HG03097 (cell line): ENCODE data around the gene MRPL12.

Experiments used
- ATAC-seq: cut with Tn5 transposase; IDR thresholded peaks from one replicate; pipeline ENCODE4 v1.9.1; 2021; ENCODE audit not compliant: unreplicated experiment, low FRiP score

MRPL12 gene

DNA sequence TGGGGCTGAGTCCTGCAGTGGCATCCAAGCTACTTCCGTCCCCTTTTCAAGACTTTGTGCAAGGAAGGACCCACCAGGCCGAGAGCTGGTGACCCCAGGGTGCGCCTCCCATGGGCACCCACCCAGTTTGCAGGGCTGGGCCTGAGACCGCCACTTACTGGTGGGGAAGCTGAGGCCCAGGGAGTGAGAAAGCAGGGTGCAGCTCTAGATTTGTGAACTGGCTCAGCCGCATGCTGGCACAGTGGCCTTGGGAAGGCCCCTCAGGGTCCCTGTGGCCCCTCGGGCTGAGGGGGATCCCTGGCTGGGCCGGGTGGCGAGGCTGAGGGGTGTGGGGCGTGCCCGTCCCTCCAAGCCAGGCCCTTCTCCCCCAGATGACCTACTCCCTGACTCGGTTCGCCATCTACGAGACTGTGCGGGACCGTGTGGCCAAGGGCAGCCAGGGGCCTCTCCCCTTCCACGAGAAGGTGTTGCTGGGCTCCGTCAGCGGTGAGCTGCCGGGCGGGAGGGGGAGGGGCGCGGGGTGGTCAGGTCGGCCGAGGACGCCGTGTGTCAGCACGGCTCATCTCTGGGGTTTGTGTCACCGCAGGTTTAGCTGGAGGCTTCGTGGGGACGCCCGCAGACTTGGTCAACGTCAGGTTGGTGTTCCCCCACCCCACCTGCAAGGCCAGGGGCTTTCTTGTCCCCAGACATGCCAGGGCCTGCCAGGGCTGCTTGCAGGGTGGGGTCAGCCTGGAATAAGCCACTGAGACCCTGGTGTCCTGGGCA is 12.1 kb downstream of the MRPL12 start:
- ATAC-seq = no peak

DNA sequence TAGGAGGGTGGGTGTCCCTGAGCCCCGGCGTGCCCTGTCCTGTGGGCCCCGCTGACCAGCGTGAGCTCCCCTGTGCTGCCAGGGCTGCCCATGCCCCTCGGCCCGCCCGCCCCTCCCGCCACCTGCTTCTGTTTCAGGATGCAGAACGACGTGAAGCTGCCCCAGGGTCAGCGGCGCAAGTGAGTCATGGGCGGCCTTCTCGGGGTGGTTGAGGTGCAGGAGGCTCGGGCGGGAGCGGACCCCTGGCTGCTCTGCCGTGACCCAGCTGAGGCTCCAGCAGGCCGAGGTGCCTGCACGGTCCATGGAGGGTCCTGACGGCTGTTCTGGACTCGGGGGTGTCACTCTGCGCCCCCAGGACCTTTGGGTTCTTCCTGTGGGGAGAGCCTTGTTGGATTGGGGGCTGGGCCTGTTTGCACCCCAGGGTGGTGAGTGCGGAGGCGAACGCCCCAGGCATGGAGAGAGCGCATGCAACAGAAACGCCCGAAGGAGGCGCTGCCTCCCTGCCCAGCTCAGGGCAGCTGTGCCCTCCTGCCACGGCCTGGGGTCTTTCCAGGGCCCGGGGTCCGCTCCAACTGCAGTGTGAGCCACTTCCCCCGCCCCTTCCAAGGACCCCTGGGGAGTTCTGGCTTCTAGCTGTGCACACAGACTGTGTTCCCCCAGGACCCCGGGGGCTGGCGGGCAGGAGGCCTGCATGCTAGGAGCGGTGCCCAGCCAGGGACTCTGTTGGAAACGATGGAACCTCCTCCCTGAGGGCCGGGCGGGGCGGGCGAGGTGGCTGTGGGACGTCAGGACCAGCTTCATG is 12.9 kb downstream of the MRPL12 start:
- no peak for ATAC-seq

DNA sequence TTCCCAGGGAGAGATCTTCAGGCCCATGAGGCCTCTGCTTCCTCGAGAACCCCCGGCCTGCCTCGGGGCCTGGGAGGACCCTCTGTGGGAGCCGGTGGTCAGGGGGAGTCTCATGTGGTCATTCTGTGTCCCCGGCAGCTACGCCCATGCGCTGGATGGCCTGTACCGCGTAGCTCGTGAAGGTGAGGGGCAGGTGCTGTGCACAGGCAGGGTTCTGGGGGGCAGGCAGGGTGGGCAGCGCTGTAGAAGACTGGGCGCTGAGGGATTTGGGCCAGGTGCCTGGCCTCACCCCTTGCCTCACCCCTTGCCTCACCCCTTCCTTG is 13.5 kb downstream of the MRPL12 start:
- no peak for ATAC-seq

DNA sequence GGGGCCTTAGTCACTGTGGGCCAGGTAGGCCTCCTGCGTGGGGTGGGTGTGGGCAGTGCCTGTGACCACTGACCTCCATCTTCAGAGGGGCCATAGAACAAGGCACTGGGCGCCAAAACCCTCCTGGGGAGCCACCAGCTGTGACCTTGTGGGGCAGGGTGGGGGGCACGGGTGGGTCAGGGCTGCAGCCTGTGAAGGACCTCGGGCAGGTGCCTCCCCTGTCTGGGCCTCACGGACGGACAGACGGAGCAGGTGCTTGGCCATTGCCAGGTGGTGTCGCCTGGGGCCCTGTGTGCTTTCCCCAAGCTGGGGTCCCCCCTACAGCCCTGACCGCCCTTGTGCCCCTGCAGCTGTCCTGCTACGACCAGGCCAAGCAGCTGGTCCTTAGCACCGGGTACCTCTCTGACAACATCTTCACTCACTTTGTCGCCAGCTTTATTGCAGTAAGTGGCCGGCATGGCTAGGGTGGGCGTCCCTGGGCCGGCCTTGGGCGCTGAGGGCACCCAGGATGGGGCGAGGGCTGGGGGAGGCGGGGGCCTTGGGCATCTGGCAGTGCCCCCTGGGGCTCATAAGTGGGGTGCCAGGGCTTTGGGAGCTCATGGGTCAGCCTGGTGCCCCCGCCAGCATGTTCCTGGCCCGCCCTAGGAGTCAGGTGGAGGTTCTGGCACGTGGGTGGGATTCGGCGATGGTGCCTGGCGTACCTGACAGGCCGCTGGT is 14.0 kb downstream of the MRPL12 start:
- no peak for ATAC-seq

DNA sequence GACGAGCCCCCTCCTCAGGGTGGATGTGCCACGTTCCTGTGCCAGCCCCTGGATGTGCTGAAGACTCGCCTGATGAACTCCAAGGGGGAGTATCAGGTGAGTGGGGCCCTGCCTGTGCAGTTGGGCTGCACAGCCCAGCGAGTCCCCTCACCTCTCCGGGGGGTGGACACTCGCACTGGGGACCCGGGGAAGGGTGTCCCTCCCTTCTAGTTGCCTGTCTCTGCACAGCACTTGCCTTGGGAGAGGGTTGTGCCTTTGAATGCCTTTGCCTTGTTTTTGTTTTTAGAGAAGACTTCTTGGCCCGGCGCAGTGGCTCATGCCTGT is 14.6 kb downstream of the MRPL12 start:
- ATAC-seq = no peak

DNA sequence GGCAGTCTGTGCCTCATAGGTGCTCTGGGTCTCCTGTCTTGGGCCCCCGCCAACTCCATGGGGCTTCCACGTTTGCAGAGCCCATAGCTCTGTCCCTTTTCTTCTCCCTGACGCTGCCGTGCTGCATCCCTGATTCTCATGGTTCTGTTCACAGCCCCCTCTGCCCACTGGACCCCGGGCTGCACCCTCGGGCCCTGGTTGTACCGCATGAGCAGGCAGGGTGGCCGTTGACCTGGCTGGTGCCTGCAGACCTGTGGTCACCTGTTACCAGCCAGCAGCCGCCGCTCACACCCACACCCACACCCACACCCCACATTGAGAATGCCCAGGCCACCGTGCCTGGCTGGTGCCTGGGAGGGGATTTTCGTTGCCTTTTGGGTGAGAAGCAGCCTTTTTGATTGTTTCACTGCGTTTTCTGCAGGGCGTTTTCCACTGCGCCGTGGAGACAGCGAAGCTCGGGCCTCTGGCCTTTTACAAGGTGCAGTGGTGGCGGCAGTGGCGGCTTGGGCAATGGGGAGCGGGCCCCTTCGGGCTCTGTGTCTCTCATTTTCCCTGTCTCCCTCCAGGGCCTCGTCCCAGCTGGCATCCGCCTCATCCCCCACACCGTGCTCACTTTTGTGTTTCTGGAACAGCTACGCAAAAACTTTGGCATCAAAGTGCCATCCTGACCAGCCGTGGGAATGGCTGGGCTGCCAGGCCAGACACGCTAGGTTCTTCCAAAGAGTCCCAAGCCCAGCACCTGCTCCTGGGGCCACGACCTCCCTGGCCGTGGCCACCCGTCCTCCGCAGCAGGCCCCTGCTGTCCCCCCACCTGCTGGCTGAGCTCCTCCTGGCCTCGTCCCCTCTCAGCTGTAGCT is 16.5 kb downstream of the MRPL12 start:
- no peak for ATAC-seq

DNA sequence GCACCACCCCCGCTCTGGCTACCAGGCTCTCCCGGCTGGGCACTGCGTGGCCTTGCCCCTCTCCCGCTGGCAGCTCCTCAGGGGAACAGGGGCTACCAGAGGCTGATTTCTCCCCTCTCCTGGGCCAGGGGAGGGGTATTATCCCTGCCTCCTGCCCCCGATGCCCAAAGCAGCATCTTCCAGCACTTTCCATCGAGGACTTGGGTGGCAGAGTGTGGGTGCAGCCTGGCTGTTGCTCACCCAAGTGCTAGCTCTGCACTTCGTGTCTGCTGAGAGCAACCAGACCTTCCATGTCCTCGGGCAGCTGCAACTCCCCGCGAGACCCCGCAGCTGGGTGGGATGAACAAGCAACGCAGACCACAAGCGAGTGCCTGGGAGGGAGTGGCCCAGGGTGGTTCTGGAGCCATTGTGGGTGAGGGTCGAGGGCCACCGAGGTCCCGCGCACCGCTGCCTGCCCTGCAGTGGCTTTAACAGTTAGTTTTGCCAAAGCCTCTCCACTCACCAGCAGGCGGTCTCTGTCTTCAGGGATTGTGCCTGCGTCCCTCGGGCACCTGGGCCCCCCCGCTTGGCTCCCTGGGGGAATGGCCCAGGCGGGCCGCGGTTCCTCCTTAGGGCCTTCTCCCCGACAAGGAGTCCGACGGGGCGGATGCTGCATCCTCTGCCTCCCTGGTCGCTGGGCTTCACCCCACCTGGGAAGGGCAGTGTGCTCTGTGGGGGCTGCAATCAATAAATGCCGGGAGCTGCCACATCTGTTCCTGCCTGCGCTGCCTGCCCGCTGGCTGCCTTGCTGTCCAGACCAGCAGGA is 17.3 kb downstream of the MRPL12 start:
- no peak for ATAC-seq

DNA sequence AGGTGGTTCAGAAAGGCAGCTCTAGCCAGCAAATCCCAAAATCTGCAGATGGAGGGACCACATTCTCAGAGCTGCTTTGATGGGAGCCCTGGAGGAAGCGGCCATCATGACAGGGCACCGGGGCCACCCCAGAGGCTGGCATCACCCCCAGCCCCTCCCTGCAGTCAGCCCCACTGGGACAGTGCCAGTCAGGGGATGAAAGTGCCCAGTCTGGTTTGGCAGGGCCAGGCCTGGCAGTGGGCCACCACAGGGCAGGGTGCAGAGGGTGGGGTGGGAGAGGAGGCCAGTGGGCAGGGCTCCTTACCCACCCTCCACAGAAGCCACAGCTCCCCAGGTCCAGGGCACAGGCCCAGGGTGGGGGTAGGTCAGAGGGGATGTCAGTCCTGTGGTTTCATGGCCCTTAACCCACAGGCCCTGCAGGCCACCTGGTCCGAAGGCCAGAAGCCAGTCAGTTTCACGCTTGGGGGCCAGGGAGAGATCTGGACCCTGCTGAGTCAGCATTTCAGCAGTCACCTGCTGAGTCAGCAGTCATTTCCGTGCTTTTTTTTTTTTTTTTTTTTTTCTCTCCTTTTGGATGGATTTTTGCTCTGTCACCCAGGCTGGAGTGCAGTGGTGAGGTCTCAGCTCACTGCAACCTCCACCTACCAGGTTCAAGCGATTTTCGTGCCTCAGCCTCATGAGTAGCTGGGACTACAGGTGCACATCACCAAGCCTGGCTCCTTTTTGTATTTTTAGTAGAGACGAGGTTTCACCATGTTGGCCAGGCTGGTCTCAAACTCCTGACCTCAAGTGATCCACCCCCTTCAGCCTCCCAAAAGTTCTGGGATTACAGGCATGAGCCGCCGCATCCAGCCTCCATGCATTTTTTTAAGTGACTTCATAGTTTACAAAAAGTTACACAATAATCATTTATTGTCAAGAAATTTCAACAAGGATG is 19.3 kb downstream of the MRPL12 start:
- no peak for ATAC-seq

DNA sequence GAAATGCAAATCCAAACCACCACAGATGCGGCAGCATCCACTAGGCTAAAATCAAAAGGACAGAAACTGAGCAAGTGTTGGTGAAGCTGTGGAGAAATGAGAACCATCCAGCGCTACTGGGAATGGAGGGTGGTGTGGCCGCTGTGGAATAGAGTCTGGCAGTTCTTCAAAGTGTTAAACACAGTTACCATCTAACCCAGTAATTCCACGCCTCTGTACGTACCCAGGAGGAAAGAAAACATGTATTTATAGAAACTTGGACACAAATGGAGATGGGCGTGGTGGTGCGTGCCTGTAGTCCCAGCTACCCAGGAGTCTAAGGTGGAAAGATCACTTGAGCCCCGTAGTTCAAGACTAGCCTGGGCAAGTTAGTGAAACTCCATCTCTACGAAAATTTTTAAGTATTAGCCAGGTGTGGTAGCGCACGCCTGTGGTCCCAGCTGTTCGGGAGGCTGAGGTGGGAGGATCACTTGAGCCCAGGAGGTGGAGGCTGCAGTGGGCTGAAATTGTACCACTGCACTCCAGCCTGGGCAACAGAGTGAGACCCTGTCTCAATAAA is 20.6 kb downstream of the MRPL12 start:
- no peak for ATAC-seq

DNA sequence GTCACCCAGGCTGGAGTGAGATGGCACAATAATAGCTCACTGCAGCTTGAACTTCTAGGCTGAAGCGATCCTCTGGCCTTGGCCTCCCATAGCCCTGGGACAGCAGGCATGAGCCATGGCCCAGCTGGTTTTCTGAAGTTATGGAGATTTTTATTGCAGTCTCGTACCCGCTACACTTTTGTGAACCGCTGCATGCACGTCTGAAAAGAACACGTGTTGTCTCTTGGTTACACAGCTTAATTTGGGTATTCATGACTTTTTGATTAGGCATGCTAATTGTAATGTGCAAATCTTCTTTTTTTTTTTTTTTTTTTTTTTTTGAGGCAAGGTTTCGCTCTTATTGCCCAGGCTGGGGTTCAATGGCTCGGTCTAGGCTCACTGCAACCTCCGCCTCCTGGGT is 22.3 kb downstream of the MRPL12 start:
- ATAC-seq = no peak

DNA sequence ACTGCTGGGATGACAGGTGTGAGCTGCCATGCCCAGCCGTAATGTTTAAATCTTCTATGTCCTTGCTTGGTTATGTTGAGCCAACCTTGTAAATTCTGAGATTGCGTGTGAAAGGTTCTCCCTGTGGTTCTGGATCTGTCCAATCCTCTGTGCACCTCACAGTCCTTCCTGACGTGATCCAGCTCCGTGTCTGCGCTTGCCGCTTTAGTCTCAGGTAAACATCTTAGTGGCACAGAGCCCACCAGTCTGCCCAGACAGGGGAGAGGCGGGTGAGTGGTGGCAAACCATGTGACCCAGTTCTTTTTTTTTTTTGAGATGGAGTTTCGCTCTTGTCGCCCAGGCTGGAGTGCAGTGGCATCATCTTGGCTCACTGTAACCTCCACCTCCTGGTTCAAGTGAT is 22.8 kb downstream of the MRPL12 start:
- no peak for ATAC-seq

DNA sequence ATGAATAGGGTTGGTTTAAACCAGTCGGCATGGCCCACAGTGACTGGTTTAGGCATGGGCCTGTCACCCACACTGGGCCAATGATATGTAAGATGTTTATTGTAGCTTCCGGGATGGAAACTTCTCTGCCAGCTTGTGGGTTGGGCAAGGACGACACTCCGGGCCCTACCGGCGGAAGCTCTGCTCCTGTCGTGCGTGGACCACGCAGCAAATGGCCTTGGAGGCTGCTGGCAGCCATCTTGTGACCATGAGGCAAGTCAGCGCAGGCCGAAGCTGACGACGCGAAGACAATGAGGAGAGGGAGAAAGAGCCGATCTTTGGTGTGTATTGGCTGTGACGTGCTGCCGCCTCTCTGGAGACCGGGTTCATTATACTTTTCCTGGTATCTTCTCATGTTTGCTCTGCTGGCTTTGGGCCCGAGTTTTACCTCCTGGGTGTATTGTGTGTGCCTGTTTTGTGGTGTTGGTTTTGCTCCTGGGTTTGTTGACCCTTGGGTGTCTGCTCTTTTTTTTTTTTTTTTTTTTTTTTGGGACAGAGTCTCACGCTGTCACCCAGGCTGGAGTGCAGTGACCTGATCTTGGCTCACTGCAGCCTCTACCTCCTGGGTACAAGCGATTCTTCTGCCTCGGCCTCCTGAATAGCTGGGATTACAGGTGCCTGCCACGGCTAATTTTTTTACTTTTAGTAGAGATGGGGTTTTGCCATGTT is 24.3 kb downstream of the MRPL12 start:
- no peak for ATAC-seq

DNA sequence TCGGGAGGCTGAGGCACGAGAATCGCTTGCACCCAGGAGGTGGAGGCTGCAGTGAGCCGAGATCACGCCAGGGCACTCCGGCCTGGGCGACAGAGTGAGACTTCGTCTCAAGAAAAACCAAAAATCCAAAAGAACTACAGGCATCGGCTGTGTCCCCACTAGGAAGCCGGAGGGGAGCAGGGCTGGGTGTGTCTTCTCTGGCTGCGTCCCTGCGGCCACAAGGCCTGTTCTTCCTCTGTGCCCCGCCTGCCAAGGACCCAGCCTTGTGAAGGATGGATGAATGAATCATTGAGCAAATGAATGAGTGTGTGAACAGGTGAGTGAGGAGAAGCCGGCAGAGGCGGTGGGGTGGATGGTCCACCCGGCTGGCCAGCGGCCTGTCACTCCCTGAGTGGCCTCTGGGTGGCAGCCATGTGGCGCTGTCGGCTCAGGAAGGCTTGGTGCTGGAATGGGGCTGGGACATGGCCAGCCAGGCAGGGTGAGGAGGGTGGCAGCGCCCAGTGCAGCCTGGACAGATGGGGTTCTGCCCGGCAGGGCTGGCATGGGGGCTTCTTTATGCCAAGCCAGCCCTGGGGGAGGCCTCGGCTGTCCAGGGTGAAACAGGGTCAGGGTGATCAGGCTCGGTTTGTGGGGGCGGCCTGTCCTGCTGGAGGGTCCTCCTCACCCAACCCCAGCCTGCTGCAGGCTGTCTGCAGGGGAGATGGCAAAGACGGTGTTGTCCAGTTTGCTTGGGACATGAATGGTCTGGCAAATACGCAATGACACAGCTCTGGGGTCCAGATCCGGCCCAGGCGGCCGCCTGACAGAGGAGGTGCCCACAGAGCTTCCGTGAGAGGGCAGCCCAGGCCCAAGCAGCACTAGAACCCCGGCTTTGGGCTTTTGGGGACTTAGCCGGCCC is 30.6 kb downstream of the MRPL12 start:
- no peak for ATAC-seq

DNA sequence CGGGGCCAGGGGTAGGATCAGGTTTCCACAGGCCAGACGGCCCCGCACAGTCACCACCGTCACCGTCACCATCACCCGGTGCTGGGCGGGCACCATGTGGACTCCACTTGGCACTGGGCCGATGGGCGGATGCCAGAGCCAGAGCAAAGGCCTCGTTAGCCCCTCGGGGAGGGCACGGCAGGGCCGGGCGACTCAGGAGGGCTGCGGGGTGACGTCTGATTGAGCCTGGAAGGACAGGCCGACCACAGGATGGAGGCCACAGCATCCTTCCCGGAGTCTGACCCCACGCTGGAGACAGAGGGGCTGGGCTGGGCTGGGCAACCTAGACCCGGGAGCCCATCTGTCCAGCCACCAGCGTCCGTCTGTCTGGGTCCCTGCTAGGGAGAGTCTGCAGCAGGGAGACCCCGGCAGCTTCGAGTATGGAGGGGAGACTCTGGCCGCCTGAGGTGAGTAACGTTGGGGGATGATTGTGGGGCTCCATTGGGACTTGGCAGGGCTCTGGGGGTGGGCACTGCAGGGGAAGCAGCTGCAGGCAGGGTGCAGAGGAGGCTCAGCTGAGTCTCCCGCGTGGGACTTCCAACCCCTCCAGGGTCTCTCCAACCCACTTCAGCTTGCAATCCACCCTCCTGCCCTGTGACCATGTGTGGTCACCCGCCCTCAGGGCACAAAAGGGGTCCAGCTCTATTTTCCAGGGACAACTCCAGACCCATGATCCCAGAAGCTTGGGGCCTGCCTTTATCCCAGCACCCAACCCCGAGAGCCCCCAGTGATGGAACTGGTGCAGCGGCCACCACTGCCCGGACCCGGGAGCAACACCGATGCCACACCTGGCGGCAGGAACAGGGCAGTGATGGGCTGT is 31.5 kb downstream of the MRPL12 start:
- ATAC-seq = no peak

DNA sequence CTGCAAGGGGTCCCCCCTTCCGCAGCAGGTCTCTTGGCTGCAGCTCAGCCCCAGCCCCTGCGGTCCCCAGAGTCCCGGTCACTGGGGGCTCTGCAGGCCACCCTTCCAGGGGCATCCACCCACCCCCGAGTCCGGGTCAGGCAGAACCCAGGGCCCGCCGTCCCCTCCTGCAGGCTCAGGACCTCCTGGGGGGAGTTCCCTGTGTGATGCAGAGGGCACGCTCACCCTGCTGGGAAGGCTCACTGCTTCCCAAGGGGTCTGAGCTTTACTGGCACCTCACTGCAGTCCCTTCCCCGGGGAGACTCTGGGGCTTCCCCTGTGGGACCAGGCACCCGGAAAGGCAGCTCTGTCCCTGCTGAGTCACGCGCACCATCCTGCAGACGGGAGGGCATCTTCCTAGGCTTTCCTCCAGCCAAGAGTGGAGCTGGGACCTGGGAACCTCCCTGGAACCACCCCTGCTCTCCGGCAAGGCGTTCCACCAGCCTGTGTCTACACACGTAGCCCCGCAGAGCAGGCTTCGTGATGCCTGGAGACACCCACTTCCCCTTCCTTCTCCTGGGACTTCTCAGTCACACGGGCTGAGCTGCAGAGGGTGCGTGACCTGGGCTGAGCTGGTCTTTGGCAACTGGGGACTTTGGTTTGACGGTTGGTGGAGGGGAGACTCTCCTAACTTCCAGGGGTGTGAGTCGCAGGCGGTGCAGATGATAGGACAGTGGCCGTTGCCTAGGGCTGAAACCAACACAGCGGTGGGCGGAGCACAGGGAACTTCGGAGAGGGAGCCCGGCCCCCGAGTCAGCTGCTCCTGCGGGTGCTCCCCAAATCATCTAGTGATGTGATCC is 32.3 kb downstream of the MRPL12 start:
- ATAC-seq = no peak
